Dermis blood vessel endothelial cell (primary cell): Measurements from ENCODE around the gene GAST. TPM values are rescaled to one million over a fixed set of nuclear protein-coding genes. Genes with fewer than 3 reads are reported as not detected.
"Not testable (repeated sequence)": the region's sequence is repeated elsewhere in the genome, so short reads cannot be mapped to it uniquely, and the experiment has no call there.

ENCODE experiments used
- DNase-seq: peaks from one replicate; pipeline ENCODE4 v3.0.0; 2010
- total RNA-seq: library from RNA; depleted of rRNA; stranded (reverse); fragments of >200 nt; gene quantifications from 2 replicates; pipeline ENCODE4 v1.2.3, GENCODE V29; 2014

The GAST gene, protein sequence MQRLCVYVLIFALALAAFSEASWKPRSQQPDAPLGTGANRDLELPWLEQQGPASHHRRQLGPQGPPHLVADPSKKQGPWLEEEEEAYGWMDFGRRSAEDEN
- total RNA-seq: not detected in 2 replicates

- DNase-seq: no peak
These were observed at the start of gene GAST for GRCh38 chr17:41711669-41712400. TSS of gene GAST (plus strand) at chr17:41712331. CDS start at chr17:41715437, 3,106 bp downstream.

- no peak for DNase-seq
These were observed 48.5 kb upstream of the GAST start for GRCh38 chr17:41663451-41664171.

DNA sequence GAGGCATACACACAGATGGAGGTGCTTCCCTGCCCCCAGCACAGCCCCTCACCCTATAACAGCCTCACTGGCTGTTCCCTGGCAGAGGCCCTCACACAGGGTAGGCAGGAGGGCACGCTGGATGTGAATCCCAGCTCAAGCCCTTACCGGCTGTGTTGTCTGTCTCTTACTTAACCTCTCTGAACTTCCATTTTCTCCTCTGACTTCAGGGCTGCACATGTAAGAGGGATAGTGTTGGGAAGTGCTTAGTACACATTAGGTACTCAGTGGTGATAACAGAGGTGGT is 48.0 kb upstream of the GAST start:
- DNase-seq: no peak

DNA sequence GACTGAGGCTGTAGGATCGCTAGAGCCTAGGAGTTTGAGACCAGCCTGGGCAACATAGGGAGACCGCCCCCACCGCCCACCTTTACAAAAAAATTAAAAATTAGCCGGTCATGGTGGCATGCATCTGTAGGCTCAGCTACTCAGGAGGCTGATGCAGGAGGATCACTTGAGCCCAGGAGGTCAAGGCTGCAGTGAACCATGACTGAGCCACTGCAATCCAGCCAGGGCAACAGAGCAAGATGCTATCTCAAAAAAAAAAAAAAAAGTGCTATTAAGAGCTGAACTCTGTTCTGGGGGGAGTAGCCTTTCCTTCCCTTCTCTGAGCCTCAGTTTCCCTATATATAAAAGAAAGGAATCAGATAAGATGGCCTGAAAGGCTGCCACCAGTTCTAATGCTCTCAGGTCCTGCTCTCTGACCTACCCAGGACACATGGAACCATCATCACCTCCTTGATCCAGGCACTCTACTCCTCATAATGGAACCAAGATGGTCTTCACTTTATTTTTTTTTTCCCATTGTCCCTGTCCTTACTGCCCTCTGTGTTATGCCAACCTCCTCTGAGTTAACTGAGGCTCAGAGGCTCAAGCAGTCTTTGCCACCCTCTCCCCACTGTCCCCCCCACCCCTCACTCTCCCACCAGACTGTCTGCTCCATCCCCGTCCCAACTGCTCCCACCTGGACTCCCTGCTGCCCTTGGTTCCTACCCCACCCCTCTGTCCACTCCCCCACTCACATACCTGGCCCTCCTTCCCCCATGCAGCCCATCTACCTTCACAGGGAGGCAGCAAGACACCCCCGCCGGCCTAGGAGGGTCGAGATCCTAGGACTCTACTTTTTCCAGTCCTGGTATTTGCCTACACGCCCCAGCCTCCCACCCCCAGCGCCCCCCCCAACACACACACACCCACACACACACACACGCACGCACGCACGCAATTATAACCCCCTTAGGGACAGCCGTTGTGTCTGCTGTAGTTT is 47.3 kb upstream of the GAST start:
- DNase-seq: no peak

DNA sequence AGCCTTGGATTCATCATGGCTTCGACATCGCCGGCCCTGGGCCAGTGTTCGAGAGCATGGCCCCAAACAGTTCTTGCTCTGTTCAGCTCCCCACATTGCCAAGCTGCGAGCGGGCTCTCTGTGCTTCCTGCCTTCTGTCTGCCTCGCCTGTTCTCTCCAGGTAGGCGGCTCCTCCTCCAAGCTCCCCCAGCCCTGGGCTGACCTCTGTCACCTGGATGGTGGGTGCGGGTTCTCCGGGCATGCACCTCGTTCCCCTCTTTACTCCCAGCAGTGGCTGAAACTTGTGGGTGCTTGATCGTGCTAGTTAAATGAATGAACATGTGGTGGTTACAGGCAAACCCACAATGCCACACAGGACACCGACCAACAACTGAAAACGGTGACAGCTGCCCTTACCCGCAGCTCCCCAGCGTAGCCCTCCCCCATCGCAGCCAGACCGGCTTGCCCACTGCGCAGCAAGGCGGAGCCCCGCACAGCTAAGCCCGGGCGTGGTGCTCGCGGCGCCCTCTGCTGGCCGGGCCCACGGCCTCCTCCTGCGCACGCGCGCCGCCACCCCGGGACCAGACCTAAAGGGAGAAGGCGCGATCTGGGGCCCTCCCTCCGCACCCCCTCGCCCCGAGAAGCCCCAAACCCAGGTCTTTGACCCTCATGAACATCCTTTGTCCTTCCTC is 46.4 kb upstream of the GAST start:
- peak; percentile 90 for DNase-seq

DNA sequence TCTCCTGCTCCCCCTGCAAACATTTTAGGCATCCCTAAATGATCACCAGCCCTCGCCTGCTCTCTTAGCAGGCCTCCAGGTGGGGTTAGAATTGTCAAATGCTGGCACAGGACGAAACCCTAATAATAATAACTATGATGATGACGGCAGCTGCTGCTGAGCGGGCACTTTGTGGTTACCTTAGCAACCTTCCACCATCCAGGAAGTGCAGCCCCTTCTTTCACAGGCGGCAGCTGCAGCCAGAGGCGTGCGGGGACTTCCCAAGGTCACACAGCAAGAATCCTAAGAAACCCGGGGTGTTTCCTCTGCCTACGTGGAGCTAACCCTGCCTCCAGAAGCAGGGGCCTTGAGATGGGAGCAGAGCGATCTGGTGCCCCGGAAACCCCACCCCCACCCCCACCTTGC is 45.9 kb upstream of the GAST start:
- DNase-seq: peak; percentile 66

GRCh38 chr17:41666708-41667279 is 45.3 kb upstream of the GAST start:
- peak; percentile 83 for DNase-seq

GRCh38 chr17:41667280-41668041 is 44.7 kb upstream of the GAST start:
- DNase-seq: no peak

DNA sequence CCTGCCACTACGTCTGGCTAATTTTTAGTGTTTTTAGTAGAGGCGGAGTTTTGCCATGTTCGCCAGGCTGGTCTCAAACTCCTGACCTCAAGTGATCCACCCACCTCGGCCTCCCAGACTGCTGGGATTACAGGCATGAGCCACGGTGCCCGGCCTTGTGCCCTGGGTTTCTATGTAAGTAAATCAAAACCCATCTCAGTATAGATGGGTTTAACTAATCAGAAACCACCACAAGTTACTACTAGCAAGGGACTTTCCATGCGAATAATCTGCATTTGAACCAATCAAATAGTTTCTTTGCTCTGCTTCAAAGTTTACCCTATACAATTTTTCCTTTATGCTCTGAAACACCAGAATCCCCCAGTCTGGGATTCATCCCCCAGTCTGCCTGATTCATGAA is 40.0 kb upstream of the GAST start:
- no peak for DNase-seq

DNA sequence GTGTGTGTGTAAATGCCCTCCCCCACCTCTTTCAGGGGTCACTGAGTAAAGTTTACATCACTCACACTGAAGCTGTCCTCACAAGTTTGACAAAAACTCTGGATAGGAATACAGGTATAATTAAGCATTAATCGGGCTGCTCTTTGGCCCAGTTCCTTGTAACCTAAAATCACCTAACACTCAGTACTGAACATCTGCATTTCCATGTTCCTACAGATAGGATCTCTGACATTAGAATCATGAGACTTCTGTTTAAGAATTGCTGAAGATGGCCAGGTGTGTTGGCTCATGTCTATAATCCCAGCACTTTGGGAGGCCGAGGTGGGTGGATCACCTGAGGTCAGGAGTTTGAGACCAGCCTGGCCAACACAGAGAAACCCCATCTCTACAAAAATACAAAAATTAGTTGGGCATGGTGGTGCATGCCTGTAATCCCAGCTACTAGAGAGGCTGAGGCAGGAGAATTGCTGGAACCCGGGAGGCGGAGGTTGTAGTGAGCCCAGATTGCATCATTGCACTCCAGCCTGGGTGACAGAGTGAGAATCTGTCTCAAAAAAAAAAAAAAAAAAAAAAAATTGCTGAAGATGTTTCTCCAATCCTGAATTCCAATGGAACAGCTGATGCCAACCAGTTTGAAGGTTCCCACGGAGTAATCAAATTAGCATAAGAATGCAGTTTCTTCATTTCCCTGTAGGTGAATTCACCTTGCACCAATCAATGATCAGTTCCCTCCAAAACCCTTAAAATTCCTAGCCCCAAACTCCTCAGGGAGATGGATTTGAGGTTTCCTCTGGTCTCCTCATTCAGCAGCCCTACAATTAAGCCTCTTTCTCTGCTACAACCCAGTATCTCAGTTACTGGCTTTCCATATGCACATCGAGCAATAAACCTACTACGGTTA is 36.7 kb upstream of the GAST start:
- not testable (repeated sequence) for DNase-seq

- DNase-seq: no peak
These were observed 36.1 kb upstream of the GAST start for GRCh38 chr17:41676058-41676419.

- peak; percentile 70 for DNase-seq
These were observed 33.7 kb upstream of the GAST start for GRCh38 chr17:41678411-41678906.

GRCh38 chr17:41678907-41679739 is 33.0 kb upstream of the GAST start:
- DNase-seq: peak; percentile 81

DNA sequence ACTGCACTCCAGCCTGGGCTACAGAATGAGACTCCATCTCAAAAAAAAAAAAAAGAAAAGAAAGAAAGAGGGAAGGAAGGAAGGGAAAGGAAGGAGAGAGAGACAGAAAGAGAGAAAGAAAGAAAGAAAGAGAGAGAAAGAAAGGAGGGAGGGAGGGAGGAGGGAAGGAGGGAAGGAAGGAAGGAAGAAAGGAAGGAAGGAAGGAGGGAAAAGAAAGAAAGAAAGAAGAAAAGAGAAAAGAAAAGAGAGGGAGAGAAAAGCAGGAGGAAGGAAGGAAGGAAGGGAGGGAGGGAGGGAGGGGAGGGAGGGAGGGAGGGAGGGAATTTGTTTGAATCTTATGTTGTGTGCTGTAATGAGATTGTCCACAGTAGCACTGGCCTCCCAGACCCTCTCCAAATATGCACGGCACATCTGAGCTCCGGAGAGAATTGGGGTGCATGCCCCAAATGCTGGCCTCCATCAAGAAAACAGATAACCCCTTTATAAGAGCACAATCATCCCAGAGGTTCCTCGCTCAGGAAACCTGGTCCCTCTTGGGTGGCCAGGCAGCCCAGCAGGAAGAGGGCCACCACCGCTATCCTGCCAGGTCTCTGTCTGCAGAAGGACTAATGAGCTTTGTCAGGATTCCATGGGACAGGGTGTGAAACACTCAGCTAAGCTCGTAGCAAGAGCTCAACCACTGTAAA is 32.2 kb upstream of the GAST start:
- DNase-seq: no peak

DNA sequence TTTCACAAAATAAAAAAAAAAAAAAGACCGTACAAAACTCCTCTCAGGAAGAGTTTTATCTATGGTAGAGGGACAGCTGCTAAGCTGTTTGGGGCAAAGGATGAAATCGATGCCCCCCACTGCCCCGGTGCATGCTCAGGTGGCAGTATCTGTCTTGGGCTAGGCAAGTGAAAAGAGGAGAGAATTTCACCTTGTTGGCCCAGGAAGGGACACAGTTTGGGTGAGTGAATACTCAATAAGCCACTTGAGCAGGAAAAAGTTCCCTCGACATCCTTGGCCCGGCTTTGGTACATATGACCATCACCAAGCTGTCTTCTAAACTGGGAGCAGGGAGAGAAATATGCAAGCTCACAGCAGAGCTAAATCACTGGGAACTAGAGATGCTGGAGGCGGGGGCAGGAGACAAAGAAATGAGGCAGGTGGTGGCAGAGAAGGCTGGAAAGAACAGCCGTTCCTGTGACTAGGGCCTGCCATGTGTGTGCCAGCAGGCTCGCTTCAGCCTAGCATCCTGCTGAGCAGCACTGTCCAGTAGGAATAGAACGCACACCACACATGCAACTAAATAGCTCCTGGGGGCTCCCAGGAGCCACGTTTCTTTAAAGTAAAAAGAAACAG is 31.6 kb upstream of the GAST start:
- no peak for DNase-seq

DNA sequence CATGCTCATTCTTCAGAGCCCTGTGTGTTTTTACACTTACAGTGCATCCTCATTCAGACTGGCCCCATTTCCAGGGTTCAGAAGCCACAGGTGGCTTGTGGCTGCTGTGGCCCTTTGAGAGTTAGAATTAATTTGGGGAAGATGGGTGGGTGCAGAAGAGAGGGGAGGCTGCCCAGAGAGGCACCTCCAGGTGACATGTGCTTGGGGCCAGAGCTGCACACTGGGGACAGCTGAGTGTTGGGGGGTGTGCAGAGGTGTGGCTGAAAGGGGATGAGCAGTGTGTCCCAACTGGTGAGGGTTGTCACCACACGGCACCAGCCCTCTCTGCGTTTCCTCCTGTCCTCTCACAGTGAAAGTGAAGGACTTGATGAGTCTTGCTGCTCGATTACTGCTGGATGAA is 30.4 kb upstream of the GAST start:
- no peak for DNase-seq

DNA sequence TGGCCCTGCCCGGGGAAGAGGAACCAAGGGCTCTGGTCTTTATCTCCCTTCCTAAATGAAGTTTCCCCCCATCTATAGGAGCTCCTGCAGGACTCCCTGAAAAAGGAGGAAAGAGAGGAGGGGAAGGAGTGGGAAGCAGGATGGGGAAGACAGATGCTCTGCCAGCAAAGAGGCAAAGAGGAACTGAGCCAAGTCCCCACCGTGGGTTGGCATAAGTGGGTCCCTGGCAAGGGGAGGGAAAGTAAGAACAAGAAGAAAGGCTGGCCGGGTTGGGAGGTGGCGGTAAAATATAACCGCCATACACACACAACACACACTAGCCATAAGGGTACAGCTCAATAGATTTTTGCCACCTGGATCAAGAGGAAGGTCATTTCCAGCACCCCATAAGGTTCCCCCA is 29.5 kb upstream of the GAST start:
- no peak for DNase-seq

- DNase-seq: no peak
These were observed 28.6 kb upstream of the GAST start for GRCh38 chr17:41683441-41684007.
